ENCODE measurements around the gene DPEP1. TPM values are rescaled to one million over a fixed set of nuclear protein-coding genes. Genes with fewer than 3 reads are reported as not detected.
"Not testable (repeated sequence)": the region's sequence is repeated elsewhere in the genome, so short reads cannot be mapped to it uniquely, and the experiment has no call there.

The DPEP1 gene
- total and polyA plus RNA-seq, 4 donors: 0.14 to 0.83 (median 0.45) TPM

GRCh38 chr16:89570342-89570923 lies 43.0 kb upstream of the DPEP1 start:
- no peaks in the 10 kb centered on the region for H3K36me3 ChIP-seq (ENCODE audit: control insufficient read depth in 4 of 4, insufficient read depth in 3 of 4, low read depth in 1 of 4, low read length in 3 of 4)
- no peak overlapping the region for H3K27ac ChIP-seq (ENCODE audit: low read depth in 1 of 2, low read length in 2 of 2)
- TF ChIP-seq JUND (IDR thresholded peaks at IDR 0.05) (no peak), GABPA (IDR thresholded peaks at IDR 0.05 in 1 of 2, conservative IDR thresholded peaks at IDR 0.05 in 1 of 2) (no peak), FOXA1 (IDR thresholded peaks at IDR 0.05) (no peak), RXRA (IDR thresholded peaks at IDR 0.05) (no peak), YY1 (IDR thresholded peaks at IDR 0.05) (no peak), ZBTB33 (IDR thresholded peaks at IDR 0.05) (no peak), HNF4A (conservative IDR thresholded peaks at IDR 0.05) (no peak), RAD21 (IDR thresholded peaks at IDR 0.05) (no peak), SP1 (IDR thresholded peaks at IDR 0.05) (no peak), HNF4G (IDR thresholded peaks at IDR 0.05) (no peak)
- TF ChIP-seq, protein P1, sequence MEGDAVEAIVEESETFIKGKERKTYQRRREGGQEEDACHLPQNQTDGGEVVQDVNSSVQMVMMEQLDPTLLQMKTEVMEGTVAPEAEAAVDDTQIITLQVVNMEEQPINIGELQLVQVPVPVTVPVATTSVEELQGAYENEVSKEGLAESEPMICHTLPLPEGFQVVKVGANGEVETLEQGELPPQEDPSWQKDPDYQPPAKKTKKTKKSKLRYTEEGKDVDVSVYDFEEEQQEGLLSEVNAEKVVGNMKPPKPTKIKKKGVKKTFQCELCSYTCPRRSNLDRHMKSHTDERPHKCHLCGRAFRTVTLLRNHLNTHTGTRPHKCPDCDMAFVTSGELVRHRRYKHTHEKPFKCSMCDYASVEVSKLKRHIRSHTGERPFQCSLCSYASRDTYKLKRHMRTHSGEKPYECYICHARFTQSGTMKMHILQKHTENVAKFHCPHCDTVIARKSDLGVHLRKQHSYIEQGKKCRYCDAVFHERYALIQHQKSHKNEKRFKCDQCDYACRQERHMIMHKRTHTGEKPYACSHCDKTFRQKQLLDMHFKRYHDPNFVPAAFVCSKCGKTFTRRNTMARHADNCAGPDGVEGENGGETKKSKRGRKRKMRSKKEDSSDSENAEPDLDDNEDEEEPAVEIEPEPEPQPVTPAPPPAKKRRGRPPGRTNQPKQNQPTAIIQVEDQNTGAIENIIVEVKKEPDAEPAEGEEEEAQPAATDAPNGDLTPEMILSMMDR (IDR thresholded peaks at IDR 0.05; ENCODE audit: low read depth, low read length, missing input control): no peak
- no peaks in the 10 kb centered on the region for H3K27me3 ChIP-seq (ENCODE audit: control insufficient read depth in 4 of 4, insufficient read depth in 4 of 4, low read length in 3 of 4)
- H3K9ac ChIP-seq (ENCODE audit: low read depth in 1 of 2, low read length in 2 of 2): no peak overlapping the region
- H3K4me1 ChIP-seq (ENCODE audit: control insufficient read depth in 4 of 4, insufficient read depth in 4 of 4, low read length in 3 of 4): peaks cover 11 to 22% (median 16%) of the 10 kb centered on the region in 4 donors
- 85% methylated on average over 30 of the region's 30 CpGs for WGBS
- H3K9me3 ChIP-seq (ENCODE audit: control insufficient read depth in 4 of 4, low read length in 3 of 4): no peaks in the 10 kb centered on the region
- DNase-seq (ENCODE audit: low spot score): no peak
- no peak overlapping the region for H3K4me3 ChIP-seq (ENCODE audit: low read depth in 1 of 3, low read length in 3 of 3)

DNA sequence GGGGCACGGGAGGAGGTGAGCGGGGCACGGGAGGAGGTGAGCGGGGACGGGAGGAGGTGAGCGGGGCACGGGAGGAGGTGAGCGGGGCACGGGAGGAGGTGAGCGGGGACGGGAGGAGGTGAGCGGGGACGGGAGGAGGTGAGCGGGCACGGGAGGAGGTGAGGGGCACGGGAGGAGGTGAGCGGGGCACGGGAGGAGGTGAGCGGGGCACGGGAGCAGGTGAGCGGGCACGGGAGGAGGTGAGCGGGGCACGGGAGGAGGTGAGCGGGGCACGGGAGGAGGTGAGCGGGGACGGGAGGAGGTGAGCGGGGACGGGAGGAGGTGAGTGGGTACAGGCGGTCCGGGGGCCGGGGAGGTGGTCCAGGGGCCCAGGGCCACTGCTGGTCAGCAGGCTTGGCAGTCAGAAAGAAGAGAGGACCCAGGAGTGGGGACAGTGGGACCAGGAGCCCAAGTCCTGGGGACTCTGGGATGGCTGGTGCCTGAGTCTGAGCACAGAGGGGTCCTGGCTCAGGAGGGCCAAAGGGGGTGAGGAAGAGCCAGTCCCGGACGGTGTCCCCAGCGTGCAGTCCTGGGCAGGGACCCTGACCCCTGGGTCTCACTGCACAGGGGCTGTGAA lies 42.4 kb upstream of the DPEP1 start:
- not testable (repeated sequence) for H3K36me3 ChIP-seq (ENCODE audit: control insufficient read depth in 4 of 4, insufficient read depth in 3 of 4, low read depth in 1 of 4, low read length in 3 of 4); H3K9ac ChIP-seq (ENCODE audit: low read depth in 1 of 2, low read length in 2 of 2); H3K27me3 ChIP-seq (ENCODE audit: control insufficient read depth in 4 of 4, insufficient read depth in 4 of 4, low read length in 3 of 4); H3K4me3 ChIP-seq (ENCODE audit: low read depth in 1 of 3, low read length in 3 of 3); H3K27ac ChIP-seq (ENCODE audit: low read depth in 1 of 2, low read length in 2 of 2); DNase-seq (ENCODE audit: low spot score); H3K9me3 ChIP-seq (ENCODE audit: control insufficient read depth in 4 of 4, low read length in 3 of 4)
- peaks cover 8 to 20% (median 14%) of the 10 kb centered on the region in 4 donors for H3K4me1 ChIP-seq (ENCODE audit: control insufficient read depth in 4 of 4, insufficient read depth in 4 of 4, low read length in 3 of 4)
- 88% methylated on average over 36 of the region's 36 CpGs for WGBS

- H3K9me3 ChIP-seq (ENCODE audit: control insufficient read depth in 4 of 4, low read length in 3 of 4): no peaks in the 10 kb centered on the region
- TF ChIP-seq HNF4G (IDR thresholded peaks at IDR 0.05): no peak
- no peak for TF ChIP-seq FOXA1 (IDR thresholded peaks at IDR 0.05)
- TF ChIP-seq ATF3 (IDR thresholded peaks at IDR 0.05): no peak
- no peak for TF ChIP-seq EGR1 (IDR thresholded peaks at IDR 0.05; ENCODE audit: low read depth in 2 of 2)
- no peak for TF ChIP-seq JUND (IDR thresholded peaks at IDR 0.05)
- TF ChIP-seq NR2F2 (IDR thresholded peaks at IDR 0.05): no peak
- no peak for TF ChIP-seq ZBTB33 (IDR thresholded peaks at IDR 0.05)
- H3K4me3 ChIP-seq (ENCODE audit: low read depth in 1 of 3, low read length in 3 of 3): no peak overlapping the region
- no peaks in the 10 kb centered on the region for H3K36me3 ChIP-seq (ENCODE audit: control insufficient read depth in 4 of 4, insufficient read depth in 3 of 4, low read depth in 1 of 4, low read length in 3 of 4)
- H3K27ac ChIP-seq (ENCODE audit: low read depth in 1 of 2, low read length in 2 of 2): no peak overlapping the region
- DNase-seq (ENCODE audit: low spot score): no peak
- WGBS: 94% methylated on average over 18 of the region's 18 CpGs
- H3K27me3 ChIP-seq (ENCODE audit: control insufficient read depth in 4 of 4, insufficient read depth in 4 of 4, low read length in 3 of 4): peaks cover 0 to 3% (median 0%) of the 10 kb centered on the region in 4 donors
- H3K4me1 ChIP-seq (ENCODE audit: control insufficient read depth in 4 of 4, insufficient read depth in 4 of 4, low read length in 3 of 4): peaks cover 6 to 19% (median 15%) of the 10 kb centered on the region in 4 donors
- H3K9ac ChIP-seq (ENCODE audit: low read depth in 1 of 2, low read length in 2 of 2): no peak overlapping the region
These were observed 41.8 kb upstream of the DPEP1 start for GRCh38 chr16:89571636-89572035.

All from liver (tissue), 9 donors.